PC-3 (cell line): ENCODE data around the gene OR2T4. TPM values are rescaled to one million over a fixed set of nuclear protein-coding genes. Genes with fewer than 3 reads are reported as not detected.

Experiments
- ATAC-seq: fragments of 200-7000 bp; cut with Tn5 transposase; 2 replicates; pipeline ENCODE4 v1.9.1; 2020; ENCODE audit warnings: mild to moderate bottlenecking, moderate library complexity
- BruUV-seq: library from RNA; stranded (reverse); fragments of 400-500 nt; replicated peaks from 2 replicates; lab custom pipeline; 2021; lab: Mats Ljungman, UMichigan
- CTCF ChIA-PET: fragments of 300-600 bp; sonication (Branson Sonifier 250); formaldehyde crosslinking; loops from one replicate; lab custom pipeline; 2022; ENCODE audit warnings: antibody characterized with exemption; lab: Charles Lee
- POLR2A ChIA-PET: fragments of 300-600 bp; sonication (Branson Sonifier 250); formaldehyde crosslinking; loops from one replicate; lab custom pipeline; 2022; ENCODE audit warnings: antibody characterized with exemption; ENCODE audit not compliant: unreplicated experiment; lab: Charles Lee
- DNase-seq: peaks from one replicate; pipeline ENCODE4 v3.0.0-alpha.2; 2015
- H2AFZ ChIP-seq: fragments of 300-600 bp; sonication (generic); 2 replicates; pipeline ENCODE4 v1.6.0; 2016; ENCODE audit warnings: antibody characterized with exemption, low read length
- H3F3A ChIP-seq: fragments of 300-600 bp; sonication (generic); one replicate; pipeline ENCODE4 v1.6.0; 2017; ENCODE audit warnings: antibody characterized with exemption, low read length, control low read depth, mild to moderate bottlenecking; ENCODE audit not compliant: unreplicated experiment
- H3K27ac ChIP-seq: fragments of 300-600 bp; sonication (generic); 2 replicates; pipeline ENCODE4 v1.5.1; 2016; ENCODE audit warnings: mild to moderate bottlenecking, low read length
- H3K27me3 ChIP-seq: fragments of 300-600 bp; sonication (generic); 2 replicates; pipeline ENCODE4 v1.6.1; 2016; ENCODE audit warnings: low read length, mixed read lengths
- H3K36me3 ChIP-seq: fragments of 300-600 bp; sonication (generic); 2 replicates; pipeline ENCODE4 v1.6.1; 2016; ENCODE audit warnings: low read depth, mixed run types, low read length, mixed read lengths
- H3K4me1 ChIP-seq: fragments of 300-600 bp; sonication (generic); 2 replicates; pipeline ENCODE4 v1.5.1; 2016; ENCODE audit warnings: low read length; ENCODE audit not compliant: insufficient read depth
- H3K4me2 ChIP-seq: fragments of 300-600 bp; sonication (generic); 2 replicates; pipeline ENCODE4 v1.6.0; 2016; ENCODE audit warnings: low read length
- H3K4me3 ChIP-seq: fragments of 300-600 bp; sonication (generic); 2 replicates; pipeline ENCODE4 v1.5.1; 2016; ENCODE audit warnings: mild to moderate bottlenecking, low read length, mixed read lengths
- H3K79me2 ChIP-seq: fragments of 300-600 bp; sonication (generic); 2 replicates; pipeline ENCODE4 v1.6.1; 2017; ENCODE audit warnings: low read length, mixed read lengths
- H3K9ac ChIP-seq: fragments of 300-600 bp; sonication (generic); 2 replicates; pipeline ENCODE4 v1.6.0; 2016; ENCODE audit warnings: mild to moderate bottlenecking, low read length
- H3K9me2 ChIP-seq: fragments of 300-600 bp; sonication (generic); replicated peaks from 2 replicates; pipeline ENCODE4 v1.6.1; 2016; ENCODE audit warnings: mixed run types, low read length, mixed read lengths
- H3K9me3 ChIP-seq: fragments of 300-600 bp; sonication (generic); 2 replicates; pipeline ENCODE4 v1.6.1; 2016; ENCODE audit warnings: low read length, mixed read lengths
- H4K20me1 ChIP-seq: fragments of 300-600 bp; sonication (generic); 2 replicates; pipeline ENCODE4 v1.6.1; 2016; ENCODE audit warnings: low read length, mixed read lengths
- CTCF ChIP-seq: fragments of 300-600 bp; sonication (generic); conservative IDR thresholded peaks from 2 replicates; pipeline ENCODE4 v1.5.1; 2017; ENCODE audit warnings: antibody characterized with exemption, low read depth, mild to moderate bottlenecking, low read length
- EZH2 ChIP-seq: fragments of 300-600 bp; sonication (generic); IDR thresholded peaks from one replicate; pipeline ENCODE4 v1.6.1; 2017; ENCODE audit warnings: antibody characterized with exemption, mild to moderate bottlenecking, low read length; ENCODE audit not compliant: unreplicated experiment
- EZH2phosphoT487 ChIP-seq: fragments of 300-600 bp; sonication (generic); IDR thresholded peaks from 2 replicates; pipeline ENCODE4 v1.6.1; 2018; ENCODE audit warnings: mild to moderate bottlenecking, antibody characterized with exemption, low read length, borderline replicate concordance
- intact Hi-C: fragments of 100-400 bp; cut with micrococcal nuclease; formaldehyde crosslinking; loops from 2 replicates; pipeline ENCODE4 v1.9.0; 2023
- total RNA-seq: library from RNA; depleted of rRNA; stranded (reverse); fragments of >200 nt; gene quantifications from 2 replicates; pipeline ENCODE4 v1.2.3, GENCODE V29; 2014

Gene OR2T4
- total RNA-seq, 1 experiment from 2014 or later: not detected

- H3K36me3 ChIP-seq: no peaks in the 10 kb centered on the region
- H2AFZ ChIP-seq: no peak within 1 kb of the TSS
- H3F3A ChIP-seq: no peaks in the 10 kb centered on the region
- no peak within 1 kb of the TSS for H3K4me2 ChIP-seq
- intact Hi-C loops: no loop called here
- TF ChIP-seq EZH2 (no peak), EZH2phosphoT487 (no peak), CTCF (no peak)
- no peak for ATAC-seq
- peaks cover 13% of the 10 kb centered on the region; the same call in 1 of the 2 replicates for H3K27me3 ChIP-seq
- H3K9ac ChIP-seq: no peak within 1 kb of the TSS
- POLR2A ChIA-PET: no interaction called here
- DNase-seq: no peak
- H3K4me3 ChIP-seq: no peak within 1 kb of the TSS
- H3K9me3 ChIP-seq: 0 out of 2 replicates have a peak, but pooled peaks cover 6% of the 10 kb centered on the region
- H3K79me2 ChIP-seq: no peaks in the 10 kb centered on the region
- H3K27ac ChIP-seq: no peak within 1 kb of the TSS
- H3K4me1 ChIP-seq: no peaks in the 10 kb centered on the region
- BruUV-seq: no TSS peak
- no peaks in the 10 kb centered on the region for H3K9me2 ChIP-seq
- CTCF ChIA-PET: interaction anchor here (0.6 kb wide), 1 partner anchor 38 kb away, joined by 3 read pairs; no protein-coding TSS in a partner anchor
- H4K20me1 ChIP-seq: no peaks in the 10 kb centered on the region
Observed at GRCh38 chr1:248402748-248403147, 41.3 kb downstream of the OR2T4 start, which contains the start of gene OR2T1. OR2T1 (plus strand) TSS chr1:248403048; CDS start chr1:248406148, 3,100 bp downstream.

- no peak overlapping the region for H3K27ac ChIP-seq
- no peak overlapping the region for H3K9ac ChIP-seq
- H2AFZ ChIP-seq: no peak overlapping the region
- ChIA-PET POLR2A (no interaction called here), CTCF (no interaction called here)
- no peaks in the 10 kb centered on the region for H4K20me1 ChIP-seq
- H3F3A ChIP-seq: no peaks in the 10 kb centered on the region
- ATAC-seq (no peak), DNase-seq (no peak)
- no peak overlapping the region for H3K4me2 ChIP-seq
- H3K4me3 ChIP-seq: no peak overlapping the region
- intact Hi-C loops: loop anchor here (1.0 kb wide), 1 partner anchor 218 kb away; no protein-coding TSS in a partner anchor
- peaks cover 12% of the 10 kb centered on the region; the same call in 1 of the 2 replicates for H3K27me3 ChIP-seq
- H3K79me2 ChIP-seq: no peaks in the 10 kb centered on the region
- TF ChIP-seq CTCF (peak; percentile 52), EZH2phosphoT487 (no peak), EZH2 (no peak)
- H3K4me1 ChIP-seq: no peaks in the 10 kb centered on the region
- H3K36me3 ChIP-seq: no peaks in the 10 kb centered on the region
- H3K9me3 ChIP-seq: 0 out of 2 replicates have a peak, but pooled peaks cover 7% of the 10 kb centered on the region
- BruUV-seq: no TSS peak
- no peaks in the 10 kb centered on the region for H3K9me2 ChIP-seq
Observed at GRCh38 chr1:248404024-248404423, 42.6 kb downstream of the OR2T4 start.

GRCh38 chr1:248406721-248407692 is 45.5 kb downstream of the OR2T4 start:
- Histone ChIP-seq H3K4me2 (no peak overlapping the region), H3K4me1 (no peaks in the 10 kb centered on the region), H3K9ac (no peak overlapping the region), H3K79me2 (no peaks in the 10 kb centered on the region), H3K4me3 (no peak overlapping the region), H2AFZ (no peak overlapping the region), H3K9me2 (no peaks in the 10 kb centered on the region), H3K27me3 (no peaks in the 10 kb centered on the region), H3K27ac (no peak overlapping the region), H3K36me3 (no peaks in the 10 kb centered on the region), H4K20me1 (no peaks in the 10 kb centered on the region), H3K9me3 (peaks cover 26% of the 10 kb centered on the region), H3F3A (no peaks in the 10 kb centered on the region)
- DNase-seq: no peak
- no peak for ATAC-seq
- ChIA-PET POLR2A (no interaction called here), CTCF (no interaction called here)
- TF ChIP-seq CTCF: no peak
- no peak for TF ChIP-seq EZH2phosphoT487
- TF ChIP-seq EZH2: no peak
- intact Hi-C loops: no loop called here
- BruUV-seq: no TSS peak
